BJ (cell line): ENCODE data around the gene ZBTB21. TPM values are rescaled to one million over a fixed set of nuclear protein-coding genes. Genes with fewer than 3 reads are reported as not detected.

Experiments
- CTCF ChIA-PET: fragments of 350-600 bp; formaldehyde crosslinking; extraction: SDS; loops from one replicate; lab custom pipeline; 2021; ENCODE audit warnings: antibody characterized with exemption, inconsistent platforms; lab: Yijun Ruan, JAX
- POLR2A ChIA-PET: fragments of 300-600 bp; sonication (Branson Sonifier 250); formaldehyde crosslinking; extraction: SDS; loops from one replicate; lab custom pipeline; 2021; ENCODE audit warnings: antibody characterized with exemption; lab: Charles Lee
- DNase-seq: peaks from one replicate; pipeline ENCODE4 v3.0.0-alpha.2; 2011; ENCODE audit warnings: low read depth
- H3K27me3 ChIP-seq: 2 replicates; pipeline ENCODE4 v1.6.0; 2011; ENCODE audit warnings: low read length; ENCODE audit not compliant: control insufficient read depth, insufficient read depth
- H3K36me3 ChIP-seq: 2 replicates; pipeline ENCODE4 v1.5.1; 2011; ENCODE audit warnings: low read length; ENCODE audit not compliant: control insufficient read depth, insufficient read depth
- H3K4me3 ChIP-seq: 2 replicates; pipeline ENCODE4 v1.5.1; 2011; ENCODE audit warnings: low read depth, mild to moderate bottlenecking, control low read depth, low read length
- CTCF ChIP-seq: IDR thresholded peaks from 2 replicates; pipeline ENCODE4 v1.5.1; 2011; ENCODE audit warnings: low read depth, mild to moderate bottlenecking, control low read depth, inconsistent platforms, low read length, moderate library complexity; ENCODE audit not compliant: insufficient read depth
- polyA plus RNA-seq: library from polyadenylated mRNA; depleted of rRNA; stranded (reverse); fragments of >200 nt; gene quantifications from 2 replicates; pipeline ENCODE4 v1.2.3, GENCODE V29; 2011

The ZBTB21 gene
- polyA plus RNA-seq, 1 experiment, result 8.1 TPM

GRCh38 chr21:42036313-42036712, 26.2 kb upstream of the ZBTB21 start:
- no peak for TF ChIP-seq CTCF
- Histone ChIP-seq H3K27me3 (no peaks in the 10 kb centered on the region), H3K4me3 (no peak overlapping the region), H3K36me3 (no peaks in the 10 kb centered on the region)
- CTCF ChIA-PET, result interaction anchor here (0.6 kb wide), 1 partner anchor 132 kb away, joined by 3 read pairs; no protein-coding TSS in a partner anchor
- no peak for DNase-seq
- POLR2A ChIA-PET, result no interaction called here

DNA sequence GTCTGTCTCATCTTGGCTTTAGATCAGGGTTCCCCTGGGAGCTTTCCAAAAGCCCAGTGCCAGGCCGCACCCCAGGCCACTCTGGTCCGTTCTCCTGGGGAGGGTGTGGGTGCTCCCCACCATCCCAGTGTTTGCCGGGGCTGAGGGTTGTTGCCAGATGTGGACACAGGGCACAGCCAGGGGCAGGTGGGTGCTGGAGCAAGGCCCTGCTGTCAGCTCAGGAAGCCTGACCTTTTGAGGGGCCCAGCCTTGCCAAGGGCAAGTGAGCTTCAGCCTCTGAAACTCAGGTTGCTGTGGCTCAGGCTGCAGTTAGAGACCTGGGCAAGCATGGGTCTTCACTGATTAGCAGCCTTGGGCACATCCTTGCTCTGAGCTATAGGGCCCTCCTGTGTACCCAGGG, 22.8 kb upstream of the ZBTB21 start:
- CTCF ChIA-PET, result no interaction called here
- TF ChIP-seq CTCF, result no peak
- Histone ChIP-seq H3K27me3 (no peaks in the 10 kb centered on the region), H3K36me3 (no peaks in the 10 kb centered on the region), H3K4me3 (no peak overlapping the region)
- POLR2A ChIA-PET, result no interaction called here
- no peak for DNase-seq

DNA sequence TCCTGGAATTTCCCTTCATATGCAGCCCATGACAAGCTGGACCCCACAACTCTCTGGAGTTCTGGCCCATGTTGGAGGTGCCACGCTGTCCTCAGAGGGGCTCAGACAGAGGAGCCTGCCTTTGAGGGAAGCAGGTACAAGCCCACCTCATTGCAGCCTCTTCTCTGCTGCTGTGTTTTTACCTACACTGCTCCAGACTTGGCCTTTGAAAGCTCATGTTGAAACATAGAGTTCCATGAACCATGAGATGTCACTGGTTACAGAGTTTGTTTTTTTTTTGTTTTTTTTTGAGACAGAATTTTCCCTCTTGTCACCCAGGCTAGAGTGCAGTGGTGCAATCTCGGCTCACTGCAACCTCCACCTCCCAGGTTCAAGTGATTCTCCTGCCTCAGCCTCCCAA, 22.1 kb upstream of the ZBTB21 start:
- POLR2A ChIA-PET, result no interaction called here
- Histone ChIP-seq H3K4me3 (no peak overlapping the region), H3K27me3 (no peaks in the 10 kb centered on the region), H3K36me3 (no peaks in the 10 kb centered on the region)
- no peak for DNase-seq
- TF ChIP-seq CTCF, result no peak
- CTCF ChIA-PET, result no interaction called here

GRCh38 chr21:42031816-42032215, 21.7 kb upstream of the ZBTB21 start:
- no peak overlapping the region for H3K4me3 ChIP-seq
- ChIA-PET POLR2A (no interaction called here), CTCF (no interaction called here)
- no peak for DNase-seq
- no peaks in the 10 kb centered on the region for H3K27me3 ChIP-seq
- H3K36me3 ChIP-seq, result no peaks in the 10 kb centered on the region
- no peak for TF ChIP-seq CTCF

DNA sequence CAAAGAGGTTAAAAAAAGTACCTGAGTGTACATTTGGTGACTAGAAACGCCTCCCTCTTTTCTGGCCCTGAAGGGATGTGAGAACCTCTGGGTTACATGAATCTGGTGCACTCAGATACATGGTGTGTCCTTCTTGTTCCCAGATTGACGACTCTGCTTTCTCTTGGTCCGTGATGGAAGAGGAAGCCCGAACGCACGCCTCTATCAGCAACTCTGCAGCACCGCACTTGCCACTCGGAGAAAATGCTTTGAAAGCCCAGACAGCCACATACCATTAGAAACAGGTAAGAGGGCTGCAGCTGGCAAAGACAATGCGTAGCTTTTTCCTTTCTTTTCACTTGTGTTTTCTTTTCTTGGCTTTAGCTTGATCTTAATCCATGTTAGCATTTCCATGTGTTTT, 21.1 kb upstream of the ZBTB21 start:
- DNase-seq, result no peak
- no peak overlapping the region for H3K4me3 ChIP-seq
- CTCF ChIA-PET, result no interaction called here
- H3K36me3 ChIP-seq, result no peaks in the 10 kb centered on the region
- H3K27me3 ChIP-seq, result no peaks in the 10 kb centered on the region
- no peak for TF ChIP-seq CTCF
- POLR2A ChIA-PET, result no interaction called here
